Urinary bladder (tissue), 4 donors: ENCODE data around the gene SLC13A2. TPM values are rescaled to one million over a fixed set of nuclear protein-coding genes. Genes with fewer than 3 reads are reported as not detected.
"Not testable (repeated sequence)": the region's sequence is repeated elsewhere in the genome, so short reads cannot be mapped to it uniquely, and the experiment has no call there.

Source experiments
- DNase-seq: peaks from one replicate; pipeline ENCODE4 v3.0.0-alpha.2; 2015; ENCODE audit errors: extremely low spot score
- H3K27ac ChIP-seq: one replicate; pipeline ENCODE4 v1.5.1; 2013; ENCODE audit warnings: low read depth, mild to moderate bottlenecking, moderate library complexity
- H3K36me3 ChIP-seq: one replicate; pipeline ENCODE4 v1.6.1; 2013; ENCODE audit warnings: mild to moderate bottlenecking, moderate library complexity; ENCODE audit not compliant: insufficient read depth
- H3K4me1 ChIP-seq: one replicate; pipeline ENCODE4 v1.6.1; 2013; ENCODE audit warnings: mild to moderate bottlenecking, moderate library complexity; ENCODE audit not compliant: insufficient read depth
- H3K4me3 ChIP-seq: one replicate; pipeline ENCODE4 v1.5.1; 2013; ENCODE audit warnings: low read depth, low read length
- WGBS: extraction: QIAGEN DNeasy Blood & Tissue Kit; methylation state at CpG from one replicate; pipeline ENCODE4 v1.1.7; 2013; 5-methylcytosine and 5-hydroxymethylcytosine counted together
- polyA plus RNA-seq: library from polyadenylated mRNA; stranded (reverse); fragments of 200-250 nt; gene quantifications from one replicate; pipeline ENCODE4 v1.2.3, GENCODE V29; 2013
- total RNA-seq: library from RNA; depleted of rRNA; stranded (reverse); fragments of >200 nt; gene quantifications from one replicate; pipeline ENCODE4 v1.2.3, GENCODE V29; 2014
- donor health status: healthy with polysubstance abuse.
- donor health status: healthy.

SLC13A2 gene
- not detected for total RNA-seq
- polyA plus RNA-seq = 0.03 TPM

GRCh38 chr17:28473542-28473941 is at the start of gene SLC13A2:
Gene SLC13A2 (plus strand): TSS chr17:28473644. CDS start chr17:28473713, 69 bp downstream.
- 70% methylated on average over 5 of the region's 5 CpGs for WGBS
- no peak within 1 kb of the TSS for H3K4me3 ChIP-seq
- no peaks in the 10 kb centered on the region for H3K4me1 ChIP-seq
- no peaks in the 10 kb centered on the region for H3K36me3 ChIP-seq
- no peak within 1 kb of the TSS for H3K27ac ChIP-seq
- no peak for DNase-seq

- 78% methylated on average over 13 of the region's 13 CpGs for WGBS
- Histone ChIP-seq H3K4me1 (no peaks in the 10 kb centered on the region), H3K27ac (no peak overlapping the region), H3K4me3 (no peak overlapping the region), H3K36me3 (no peaks in the 10 kb centered on the region)
- no peak for DNase-seq
Measured at GRCh38 chr17:28425206-28425605, 48.2 kb upstream of the SLC13A2 start.

GRCh38 chr17:28426081-28426519 is 47.3 kb upstream of the SLC13A2 start:
- no peaks in the 10 kb centered on the region for H3K4me1 ChIP-seq
- no peak overlapping the region for H3K27ac ChIP-seq
- WGBS = 81% methylated on average over 9 of the region's 9 CpGs
- H3K36me3 ChIP-seq = no peaks in the 10 kb centered on the region
- no peak overlapping the region for H3K4me3 ChIP-seq
- DNase-seq = no peak

- DNase-seq = no peak
Measured at GRCh38 chr17:28427371-28427770, 46.1 kb upstream of the SLC13A2 start.

GRCh38 chr17:28427982-28428381 is 45.5 kb upstream of the SLC13A2 start:
- not testable (repeated sequence) for H3K4me1 ChIP-seq, H3K4me3 ChIP-seq, DNase-seq, H3K27ac ChIP-seq, H3K36me3 ChIP-seq
- 75% methylated on average over 4 of the region's 4 CpGs for WGBS

More at GRCh38 chr17:28427371-28427770, 46.1 kb upstream of the SLC13A2 start:
- H3K4me1 ChIP-seq = no peaks in the 10 kb centered on the region
- no peak overlapping the region for H3K4me3 ChIP-seq
- H3K27ac ChIP-seq = no peak overlapping the region
- no peaks in the 10 kb centered on the region for H3K36me3 ChIP-seq
- WGBS = 43% methylated on average over 5 of the region's 5 CpGs

GRCh38 chr17:28433721-28434120 is 39.7 kb upstream of the SLC13A2 start:
- Histone ChIP-seq H3K27ac (no peak overlapping the region), H3K4me1 (no peaks in the 10 kb centered on the region), H3K36me3 (no peaks in the 10 kb centered on the region), H3K4me3 (no peak overlapping the region)
- no peak for DNase-seq
- WGBS = 55% methylated on average over 1 of the region's 1 CpG

GRCh38 chr17:28434326-28434725 is 39.1 kb upstream of the SLC13A2 start:
- WGBS = 58% methylated on average over 8 of the region's 8 CpGs
- not testable (repeated sequence) for DNase-seq, H3K36me3 ChIP-seq, H3K27ac ChIP-seq, H3K4me1 ChIP-seq, H3K4me3 ChIP-seq

- no peak overlapping the region for H3K4me3 ChIP-seq
- WGBS = 84% methylated on average over 9 of the region's 9 CpGs
- H3K27ac ChIP-seq = no peak overlapping the region
- no peak for DNase-seq
- H3K4me1 ChIP-seq = no peaks in the 10 kb centered on the region
- H3K36me3 ChIP-seq = no peaks in the 10 kb centered on the region
Measured at GRCh38 chr17:28443901-28444638, 29.4 kb upstream of the SLC13A2 start.

- no peak overlapping the region for H3K27ac ChIP-seq
- no peak overlapping the region for H3K4me3 ChIP-seq
- no peaks in the 10 kb centered on the region for H3K36me3 ChIP-seq
- H3K4me1 ChIP-seq = no peaks in the 10 kb centered on the region
- no peak for DNase-seq
- WGBS = 83% methylated on average over 8 of the region's 8 CpGs
Measured at GRCh38 chr17:28446716-28447395, 26.6 kb upstream of the SLC13A2 start.

- WGBS = 66% methylated on average over 5 of the region's 5 CpGs
- H3K36me3 ChIP-seq = no peaks in the 10 kb centered on the region
- no peaks in the 10 kb centered on the region for H3K4me1 ChIP-seq
- no peak overlapping the region for H3K27ac ChIP-seq
- DNase-seq = no peak
- H3K4me3 ChIP-seq = no peak overlapping the region
Measured at GRCh38 chr17:28447396-28447760, 26.1 kb upstream of the SLC13A2 start.

GRCh38 chr17:28449859-28450258 is 23.6 kb upstream of the SLC13A2 start:
- no peak for DNase-seq
- Histone ChIP-seq H3K36me3 (no peaks in the 10 kb centered on the region), H3K27ac (no peak overlapping the region), H3K4me1 (no peaks in the 10 kb centered on the region), H3K4me3 (no peak overlapping the region)
- 91% methylated on average over 1 of the region's 1 CpG for WGBS

GRCh38 chr17:28457890-28458289 is 15.6 kb upstream of the SLC13A2 start:
- WGBS = 83% methylated on average over 6 of the region's 6 CpGs
- H3K4me3 ChIP-seq = no peak overlapping the region

GRCh38 chr17:28458881-28459280 is 14.6 kb upstream of the SLC13A2 start:
- H3K27ac ChIP-seq, H3K36me3 ChIP-seq, H3K4me3 ChIP-seq, H3K4me1 ChIP-seq, DNase-seq: not testable (repeated sequence)
- 93% methylated on average over 31 of the region's 32 CpGs for WGBS

More at GRCh38 chr17:28457890-28458289, 15.6 kb upstream of the SLC13A2 start:
- no peak for DNase-seq
- no peaks in the 10 kb centered on the region for H3K4me1 ChIP-seq
- no peaks in the 10 kb centered on the region for H3K36me3 ChIP-seq
- H3K27ac ChIP-seq = no peak overlapping the region

GRCh38 chr17:28460901-28461300 is 12.5 kb upstream of the SLC13A2 start:
- no peak overlapping the region for H3K4me3 ChIP-seq
- no peaks in the 10 kb centered on the region for H3K36me3 ChIP-seq
- WGBS = 85% methylated on average over 10 of the region's 10 CpGs
- no peak for DNase-seq
- no peak overlapping the region for H3K27ac ChIP-seq
- H3K4me1 ChIP-seq = no peaks in the 10 kb centered on the region
